Heart left ventricle (tissue), 16 donors: ENCODE results near the gene GALNT2. TPM values are rescaled to one million over a fixed set of nuclear protein-coding genes. Genes with fewer than 3 reads are reported as not detected.

ENCODE experiments used
- ATAC-seq, 4 donors: fragments of 200-7000 bp; cut with Tn5 transposase; one replicate each; pipeline ENCODE4 v1.9.1; 2020 to 2022; ENCODE audit warnings: moderate library complexity in 4 of 4, mild to moderate bottlenecking in 3 of 4, moderate number of reproducible peaks in 1 of 4
- DNase-seq, 5 donors: peaks; one replicate each; pipeline ENCODE4 v3.0.0-alpha.2; 2020
- H3K27ac ChIP-seq, 12 donors: fragments of 200-600 bp; sonication (generic) in 4 of 12; one replicate each; pipeline versions ENCODE4 v1.5.0 to v1.8.0; 2016 to 2022; ENCODE audit warnings: mild to moderate bottlenecking in 2 of 12
- H3K27me3 ChIP-seq, 9 donors: fragments of 200-600 bp; sonication (generic) in 2 of 9; one replicate each; pipeline versions ENCODE4 v1.5.1 to v1.8.0; 2016 to 2022; ENCODE audit warnings: mild to moderate bottlenecking in 3 of 9
- H3K36me3 ChIP-seq, 9 donors: fragments of 200-600 bp; sonication (generic) in 2 of 9; one replicate each; pipeline versions ENCODE4 v1.5.0 to v1.8.0; 2018 to 2022; ENCODE audit warnings: mild to moderate bottlenecking in 2 of 9
- H3K4me1 ChIP-seq, 12 donors: fragments of 200-600 bp; sonication (generic) in 4 of 12; one replicate each; pipeline versions ENCODE4 v1.5.0 to v1.8.0; 2016 to 2022; ENCODE audit warnings: mild to moderate bottlenecking in 3 of 12
- H3K4me3 ChIP-seq, 12 donors: fragments of 200-600 bp; sonication (generic) in 4 of 12; one replicate each; pipeline versions ENCODE4 v1.5.0 to v1.8.0; 2017 to 2022; ENCODE audit warnings: mild to moderate bottlenecking in 9 of 12, moderate library complexity in 4 of 12
- H3K9me3 ChIP-seq, 12 donors: fragments of 200-600 bp; sonication (generic) in 4 of 12; one replicate each; pipeline versions ENCODE4 v1.5.0 to v1.8.0; 2016 to 2022; ENCODE audit warnings: mild to moderate bottlenecking in 1 of 12
- POLR2A ChIP-seq, 2 donors: fragments of 450-650 bp; IDR thresholded peaks; one replicate each; pipeline ENCODE4 v1.6.1; 2017; ENCODE audit warnings: antibody characterized with exemption in 2 of 2, mild to moderate bottlenecking in 2 of 2, moderate library complexity in 2 of 2
- WGBS, 4 donors: extraction: QIAGEN DNeasy Blood & Tissue Kit in 2 of 4; methylation state at CpG; one replicate each; pipeline versions ENCODE4 v1.1.5 to v1.1.7; 2013 to 2018; 5-methylcytosine and 5-hydroxymethylcytosine counted together
- intact Hi-C, 10 donors: fragments of 100-400 bp; cut with DNase I; formaldehyde crosslinking; loops; one replicate each; pipeline versions ENCODE4 v1.11.1 to v1.14.2; 2022
- long read RNA-seq, 3 donors: library from polyadenylated mRNA; unstranded; transcript quantifications; one replicate each; pipeline ENCODE4 v2.0.0, GENCODE V29; 2020 to 2021
- polyA plus RNA-seq, 2 donors: library from polyadenylated mRNA; stranded (reverse); fragments of 200-250 nt; gene quantifications; one replicate each; pipeline ENCODE4 v1.2.3, GENCODE V29; 2013
- total RNA-seq, 9 donors: library from RNA; depleted of rRNA in 2 of 9; stranded (reverse); fragments of >200 nt in 2 of 9; fragmentation: NEBNext Ultra II Directional in 3 of 9; extraction: Animal tissue kit (Norgen Biotek cat#: 25700) in 3 of 9; gene quantifications; one replicate each; pipeline versions ENCODE4 v1.1.0 to v1.2.4, GENCODE V29; 2016 to 2023
- TF ChIP-seq, protein P1 (sequence below), 12 donors: fragments of 200-600 bp; sonication (generic) in 4 of 12; IDR thresholded peaks; one replicate each; pipeline versions ENCODE4 v1.5.0 to v1.8.0; 2018 to 2022; ENCODE audit warnings: antibody characterized with exemption in 12 of 12, mild to moderate bottlenecking in 5 of 12
- donor health status: ischemic (EF 13 %, LVEDD 7.1; RV severe dilation, severe dysfunction).
- donor health status: healthy with polysubstance abuse.
- donor health status: DM: no; HTN: yes; CAD: no.
- donor health status: DM: no; HTN: no; CAD: no.
- donor health status: ischemic (EF 25% LVEDD 6.9; RV normal size, moderate dysfunction).
- donor health status: ischemic (EF 25% LVEDD 5.7; RV mildly dilated, moderate dysfunction).
- donor health status: healthy.
- donor health status: DM: yes; HTN: yes; CAD: no.
- donor health status: ischemic (EF 35%, LVEDD 5.7; RV mildly dilated, moderate dysfunction).
- donor health status: nonischemic (EF 11% LVEDD 7.7; RV severe dilation, severe dysfunction).
- donor health status: DM: yes; HTN: yes; CAD: no.
- donor health status: PGD.
- donor health status: ischemic (EF 29% LVEDD 5.4; RV normal size, mild dysfunction).
- donor health status: nonischemic (EF 23%, LVEDD 6.1; RV moderate dilation, normal function).

Gene GALNT2
- total RNA-seq: 10 to 100 TPM; 21.0 to 44.9 (median 31.6) TPM
- 10 to 100 TPM; 10.1 to 44.8 TPM for polyA plus RNA-seq
- long read RNA-seq, donor 1, full-length matches to known transcripts: 7 of 23 reads
- long read RNA-seq, donor 1, partial matches to known transcripts: 1 of 23 reads
- long read RNA-seq, donor 1, other reads (novel, unspliced or antisense): 15 of 23 reads
- long read RNA-seq, donor 2, full-length matches to known transcripts: 47 of 102 reads
- long read RNA-seq, donor 2, partial matches to known transcripts: 6 of 102 reads
- long read RNA-seq, donor 2, other reads (novel, unspliced or antisense): 49 of 102 reads
- long read RNA-seq, donor 3, full-length matches to known transcripts: 22 of 47 reads
- long read RNA-seq, donor 3, partial matches to known transcripts: 2 of 47 reads
- long read RNA-seq, donor 3, other reads (novel, unspliced or antisense): 23 of 47 reads

DNA sequence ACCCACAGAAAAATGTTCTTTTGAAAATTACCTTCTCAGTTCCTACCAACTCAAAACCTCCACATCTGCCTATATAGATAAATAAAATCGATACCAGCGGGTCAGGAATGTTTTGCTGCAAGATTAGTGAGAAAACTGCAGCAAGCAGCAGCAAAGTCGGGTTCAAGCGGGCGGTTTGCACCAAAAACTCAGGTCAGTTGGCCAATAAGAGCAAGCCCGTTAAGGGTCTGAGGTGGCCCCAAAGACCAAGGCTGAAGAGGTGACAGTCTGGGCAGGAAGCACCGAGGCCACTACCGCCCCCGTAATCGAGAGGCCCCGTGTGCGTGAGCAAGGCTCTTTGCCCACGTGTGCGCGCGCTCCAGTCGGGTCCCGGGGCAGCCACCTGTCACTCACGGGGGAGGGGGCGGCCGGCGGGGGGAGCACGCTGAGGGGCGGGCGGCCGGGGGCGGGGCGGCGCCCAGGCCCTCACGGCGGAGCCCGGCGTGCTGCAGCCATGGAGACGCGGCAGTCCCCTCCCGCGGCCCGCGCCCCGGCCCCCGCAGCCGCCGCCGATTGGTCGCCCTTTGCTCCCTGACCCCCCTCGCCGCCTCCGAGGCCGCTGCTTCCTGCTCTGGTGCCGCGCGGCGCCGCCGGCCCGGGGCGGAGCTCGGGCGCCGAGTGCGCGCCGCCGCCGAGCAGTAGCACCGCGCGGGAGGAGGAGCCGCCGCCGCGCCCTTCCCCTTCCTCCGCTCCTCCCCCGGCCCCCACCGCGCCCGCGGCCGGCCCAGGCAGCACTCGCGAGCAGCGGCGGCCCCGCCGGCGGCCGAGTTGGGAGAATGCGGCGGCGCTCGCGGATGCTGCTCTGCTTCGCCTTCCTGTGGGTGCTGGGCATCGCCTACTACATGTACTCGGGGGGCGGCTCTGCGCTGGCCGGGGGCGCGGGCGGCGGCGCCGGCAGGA is at the start of gene GALNT2:
TSS of gene GALNT2 (plus strand) at position 773 of the 939 bp plus-strand sequence. CDS start at position 816, 43 bp downstream.
- Histone ChIP-seq H3K4me3 (peak within 1 kb of the TSS; percentile 63 to 97 (median 84)), H3K4me1 (peaks cover 0 to 48% (median 22%) of the 10 kb centered on the region in 12 donors), H3K27ac (peak within 1 kb of the TSS; percentile 79 to 92 (median 88)), H3K27me3 (no peaks in the 10 kb centered on the region), H3K36me3 (no peaks in the 10 kb centered on the region), H3K9me3 (peaks cover 0 to 13% (median 2%) of the 10 kb centered on the region in 12 donors)
- peak; percentile 92 to 94 (median 93) for DNase-seq
- intact Hi-C loops: loop anchor here in 6 of 10 donors (2.0 to 10.0 kb wide), 12 partner anchors 38 to 509 kb away; partner anchors contain the start of gene ABCB10 (in 1 of the 6)
- WGBS, 4 donors: 1% methylated on average over 38 to 104 of the region's 104 CpGs
- peak; percentile 57 to 80 for TF ChIP-seq POLR2A (IDR thresholded peaks at IDR 0.05)
- TF ChIP-seq, protein P1, sequence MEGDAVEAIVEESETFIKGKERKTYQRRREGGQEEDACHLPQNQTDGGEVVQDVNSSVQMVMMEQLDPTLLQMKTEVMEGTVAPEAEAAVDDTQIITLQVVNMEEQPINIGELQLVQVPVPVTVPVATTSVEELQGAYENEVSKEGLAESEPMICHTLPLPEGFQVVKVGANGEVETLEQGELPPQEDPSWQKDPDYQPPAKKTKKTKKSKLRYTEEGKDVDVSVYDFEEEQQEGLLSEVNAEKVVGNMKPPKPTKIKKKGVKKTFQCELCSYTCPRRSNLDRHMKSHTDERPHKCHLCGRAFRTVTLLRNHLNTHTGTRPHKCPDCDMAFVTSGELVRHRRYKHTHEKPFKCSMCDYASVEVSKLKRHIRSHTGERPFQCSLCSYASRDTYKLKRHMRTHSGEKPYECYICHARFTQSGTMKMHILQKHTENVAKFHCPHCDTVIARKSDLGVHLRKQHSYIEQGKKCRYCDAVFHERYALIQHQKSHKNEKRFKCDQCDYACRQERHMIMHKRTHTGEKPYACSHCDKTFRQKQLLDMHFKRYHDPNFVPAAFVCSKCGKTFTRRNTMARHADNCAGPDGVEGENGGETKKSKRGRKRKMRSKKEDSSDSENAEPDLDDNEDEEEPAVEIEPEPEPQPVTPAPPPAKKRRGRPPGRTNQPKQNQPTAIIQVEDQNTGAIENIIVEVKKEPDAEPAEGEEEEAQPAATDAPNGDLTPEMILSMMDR (IDR thresholded peaks at IDR 0.05): no peak
- peak; percentile 88 to 98 (median 94) for ATAC-seq

DNA sequence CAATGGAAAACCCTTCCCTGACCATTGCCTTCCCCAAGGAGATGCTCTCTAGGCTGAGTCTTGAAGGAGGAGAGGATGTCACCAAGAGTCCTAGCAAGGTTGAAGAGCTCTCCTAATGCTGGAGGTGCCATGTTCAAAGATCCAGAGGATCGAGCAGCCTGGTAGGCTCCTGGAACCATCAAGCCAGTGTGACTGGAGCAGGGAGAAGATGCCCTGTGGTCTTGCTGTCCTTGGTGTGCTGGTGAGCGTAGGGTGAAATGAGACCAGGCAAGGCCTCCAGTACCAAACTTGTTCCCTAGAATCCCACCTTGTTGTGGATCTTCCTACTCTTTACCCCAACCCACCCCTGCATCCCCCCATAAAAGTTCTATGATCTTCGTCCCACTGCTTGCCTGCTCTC is 46.6 kb upstream of the GALNT2 start:
- ATAC-seq: no peak
- Histone ChIP-seq H3K4me1 (no peaks in the 10 kb centered on the region), H3K27me3 (no peaks in the 10 kb centered on the region), H3K4me3 (no peak overlapping the region), H3K9me3 (peaks cover 0 to 5% (median 0%) of the 10 kb centered on the region in 12 donors), H3K36me3 (no peaks in the 10 kb centered on the region), H3K27ac (no peak overlapping the region)
- 94 to 98% (median 96%) methylated on average over 3 of the region's 3 CpGs for WGBS, 4 donors
- no peak for TF ChIP-seq POLR2A (IDR thresholded peaks at IDR 0.05)
- TF ChIP-seq, protein P1 (IDR thresholded peaks at IDR 0.05): no peak
- DNase-seq: no peak
- intact Hi-C loops: no loop called here

DNA sequence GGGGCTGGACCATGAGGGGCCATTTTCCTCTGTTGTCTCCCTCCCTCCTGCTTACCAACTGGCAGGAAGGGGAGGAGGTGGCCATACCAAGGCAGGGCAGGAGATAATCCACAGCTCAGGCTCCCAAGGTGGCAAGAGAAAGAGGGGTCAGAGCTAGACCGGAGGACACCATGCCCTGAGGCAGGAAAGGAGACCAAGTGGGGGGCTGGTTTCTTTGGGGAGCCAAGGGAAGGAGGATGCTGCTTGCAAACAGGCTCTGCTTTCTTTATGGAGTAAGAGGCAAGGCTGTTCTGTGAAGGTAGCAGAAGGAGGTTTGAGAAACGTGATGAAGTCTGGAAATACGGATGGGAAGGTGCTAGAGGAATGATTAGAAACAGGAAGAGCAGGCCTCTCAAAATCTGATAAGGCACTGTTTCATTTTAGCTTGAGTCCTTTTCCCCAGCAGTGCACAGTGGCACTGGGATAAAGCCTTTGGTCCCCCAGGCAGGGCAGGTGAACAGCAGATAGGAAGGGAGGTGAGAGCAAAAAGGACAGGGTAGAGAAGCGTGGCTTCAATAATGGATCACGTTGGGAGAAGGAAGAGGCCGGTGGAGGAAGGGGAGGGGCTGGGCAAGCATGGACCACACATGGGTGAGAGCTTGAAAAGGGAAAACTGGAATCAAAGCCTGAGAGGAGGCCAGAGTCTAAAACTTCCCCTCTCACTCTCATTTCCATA is 44.2 kb upstream of the GALNT2 start:
- Histone ChIP-seq H3K4me3 (no peak overlapping the region), H3K4me1 (no peaks in the 10 kb centered on the region), H3K27ac (no peak overlapping the region), H3K36me3 (no peaks in the 10 kb centered on the region), H3K9me3 (peaks cover 0 to 17% (median 0%) of the 10 kb centered on the region in 12 donors), H3K27me3 (no peaks in the 10 kb centered on the region)
- intact Hi-C loops: no loop called here
- ATAC-seq (no peak), DNase-seq (no peak)
- 64 to 78% (median 69%) methylated on average over 6 of the region's 6 CpGs for WGBS, 4 donors
- TF ChIP-seq, protein P1 (IDR thresholded peaks at IDR 0.05): no peak
- TF ChIP-seq POLR2A (IDR thresholded peaks at IDR 0.05): no peak
